HG02938 (cell line): ENCODE measurements around the gene NEK9.

Experiments used
- ATAC-seq: cut with Tn5 transposase; IDR thresholded peaks from one replicate; pipeline ENCODE4 v1.9.1; 2021; ENCODE audit warnings: mild to moderate bottlenecking, moderate library complexity; ENCODE audit not compliant: unreplicated experiment

NEK9 gene

GRCh38 chr14:75042035-75042434 lies 84.8 kb downstream of the NEK9 start:
- no peak for ATAC-seq

DNA sequence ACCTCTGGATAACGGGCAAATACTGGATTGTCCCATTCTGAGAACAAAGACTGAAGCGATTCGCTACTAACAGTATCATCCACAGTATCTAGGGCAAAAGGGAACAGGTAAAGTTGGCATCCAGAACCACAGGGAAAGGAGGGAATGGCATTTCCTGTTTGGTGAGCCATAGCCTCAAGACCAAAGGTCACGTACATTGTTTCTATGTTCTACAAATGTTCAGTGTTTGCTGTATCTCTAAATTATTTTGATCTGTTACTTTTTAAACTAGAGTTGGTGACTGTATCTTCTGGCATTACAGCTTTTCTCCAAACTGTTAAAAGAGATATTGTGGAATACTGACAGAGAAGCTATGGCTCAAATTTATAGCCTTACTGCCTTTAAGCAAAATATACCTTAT lies 85.2 kb downstream of the NEK9 start:
- ATAC-seq, result no peak

GRCh38 chr14:75040959-75041358 lies 85.9 kb downstream of the NEK9 start:
- no peak for ATAC-seq

GRCh38 chr14:75040507-75040906 lies 86.3 kb downstream of the NEK9 start:
- no peak for ATAC-seq

- no peak for ATAC-seq
Observed at GRCh38 chr14:75032939-75033338, 93.9 kb downstream of the NEK9 start.

DNA sequence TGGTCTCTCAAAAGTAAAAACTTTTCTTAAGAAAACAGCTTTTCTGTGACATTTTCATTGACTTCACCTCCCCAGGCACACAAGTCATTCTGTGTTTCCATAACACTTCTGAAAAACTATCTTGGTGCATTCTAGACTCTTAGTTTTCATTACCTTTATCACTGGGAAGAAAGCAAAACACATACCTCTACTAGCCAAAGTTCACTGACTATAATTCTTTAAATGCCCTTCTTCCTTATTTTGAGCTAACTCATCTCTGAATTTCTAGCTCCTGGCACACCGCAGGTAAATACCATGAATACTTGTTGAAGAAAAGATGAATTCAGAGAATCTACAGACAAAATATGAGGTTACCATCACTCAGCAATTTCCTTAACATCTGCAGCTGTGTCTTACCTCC lies 96.7 kb downstream of the NEK9 start:
- no peak for ATAC-seq
